GM21723 (cell line): ENCODE results near the gene DYNC1LI1.
A peak's percentile ranks its signal among the peaks of the same experiment; 100 is the strongest.

Experiments used
- ATAC-seq: cut with Tn5 transposase; IDR thresholded peaks from one replicate; pipeline ENCODE4 v1.9.1; 2021; ENCODE audit warnings: mild to moderate bottlenecking, moderate library complexity; ENCODE audit not compliant: unreplicated experiment

The DYNC1LI1 gene

DNA sequence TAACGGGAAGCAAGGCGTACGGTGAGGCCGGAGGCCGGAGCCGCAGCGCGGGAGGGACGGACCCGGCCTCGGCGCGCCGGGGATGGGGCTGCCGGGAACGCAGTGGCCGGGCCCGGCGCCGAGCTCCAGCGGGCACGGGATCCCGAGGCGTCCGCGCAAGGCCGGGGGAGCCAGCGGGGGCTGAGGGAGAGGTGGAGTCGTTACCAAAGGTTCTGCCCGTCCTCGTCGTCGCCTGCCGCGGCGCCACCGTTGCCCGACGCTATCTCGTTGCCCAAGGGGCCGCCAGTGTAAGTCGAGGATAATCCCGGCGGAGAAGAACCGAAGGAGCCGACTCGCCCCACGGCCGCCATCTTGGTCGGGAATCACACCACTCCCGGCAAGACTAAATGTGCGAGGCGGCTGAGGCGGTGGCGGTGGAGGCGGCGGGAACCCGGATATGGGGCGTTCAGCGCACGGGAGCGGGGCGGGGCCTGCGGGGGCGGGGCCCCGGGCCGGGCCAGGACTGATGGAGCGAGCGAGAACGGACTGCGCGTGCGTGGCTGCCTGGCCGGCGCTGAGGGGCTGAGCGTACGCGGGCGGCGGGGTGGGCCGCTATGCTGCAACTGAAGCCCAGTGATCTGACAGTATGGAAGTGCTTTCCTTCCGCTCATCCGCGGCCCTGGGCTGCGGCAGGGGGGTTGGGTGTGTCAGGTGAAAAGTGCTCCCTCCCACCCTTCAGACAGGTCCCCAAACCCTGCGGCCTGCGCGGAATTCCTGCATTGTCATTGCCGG, at the start of gene DYNC1LI1:
DYNC1LI1 (minus strand) TSS at position 438 of the 771 bp plus-strand sequence; CDS start at position 350, 88 bp downstream.
- peak; percentile 88 for ATAC-seq

GRCh38 chr3:32619395-32619794, 48.7 kb upstream of the DYNC1LI1 start:
- ATAC-seq = no peak

DNA sequence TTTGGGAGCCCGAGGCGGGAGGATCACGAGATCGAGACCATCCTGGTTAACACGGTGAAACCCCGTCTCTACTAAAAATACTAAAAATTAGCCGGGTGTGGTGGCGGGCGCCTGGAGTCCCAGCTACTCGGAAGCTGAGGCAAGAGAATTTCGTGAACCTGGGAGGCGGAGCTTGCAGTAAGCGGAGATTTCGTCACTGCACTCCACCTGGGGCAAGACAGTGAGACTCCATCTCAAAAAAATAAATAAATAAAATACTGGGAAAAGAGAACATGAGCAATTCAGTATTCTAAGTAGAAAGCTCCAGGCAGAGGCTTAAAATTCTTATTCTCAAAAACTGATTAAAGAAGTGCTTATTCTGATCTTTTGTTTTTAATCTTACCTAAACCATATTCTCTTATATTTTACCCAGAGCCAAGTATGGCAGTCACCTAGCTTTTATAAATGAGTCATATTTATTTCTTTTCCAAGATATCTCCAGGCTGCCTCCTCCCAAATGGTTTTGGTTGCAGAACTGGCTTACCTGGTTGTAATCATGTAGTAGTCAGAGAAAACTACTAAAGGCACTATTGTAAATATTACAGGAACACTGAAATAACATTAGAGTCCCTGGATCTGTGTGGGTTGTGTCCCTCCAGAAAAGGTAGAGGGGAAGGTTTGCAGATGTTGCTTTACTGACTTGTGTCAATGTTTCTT, 45.8 kb upstream of the DYNC1LI1 start:
- ATAC-seq = no peak

GRCh38 chr3:32614956-32615355, 44.3 kb upstream of the DYNC1LI1 start:
- no peak for ATAC-seq

- ATAC-seq = no peak
Measured at GRCh38 chr3:32613183-32613582, 42.5 kb upstream of the DYNC1LI1 start.

GRCh38 chr3:32612547-32612946, 41.9 kb upstream of the DYNC1LI1 start:
- no peak for ATAC-seq

DNA sequence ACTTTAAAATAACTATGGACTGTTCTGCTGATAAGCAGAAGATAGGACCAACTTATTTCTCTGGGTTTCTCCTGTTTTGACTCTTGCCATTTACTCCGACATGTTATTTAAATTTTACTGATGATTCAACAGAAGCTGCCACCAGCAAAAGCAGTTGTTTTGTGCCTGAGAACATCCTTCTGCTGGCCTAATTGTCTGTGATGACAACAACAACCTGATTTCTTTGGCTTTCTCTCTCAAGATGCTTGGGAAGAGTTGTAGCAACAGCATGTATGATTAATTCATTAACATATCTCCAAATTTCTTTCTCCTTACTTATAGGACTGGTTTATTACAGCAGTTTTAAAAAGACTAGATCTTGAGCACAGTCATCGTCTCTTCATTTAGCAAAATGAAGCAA, 36.9 kb upstream of the DYNC1LI1 start:
- no peak for ATAC-seq

DNA sequence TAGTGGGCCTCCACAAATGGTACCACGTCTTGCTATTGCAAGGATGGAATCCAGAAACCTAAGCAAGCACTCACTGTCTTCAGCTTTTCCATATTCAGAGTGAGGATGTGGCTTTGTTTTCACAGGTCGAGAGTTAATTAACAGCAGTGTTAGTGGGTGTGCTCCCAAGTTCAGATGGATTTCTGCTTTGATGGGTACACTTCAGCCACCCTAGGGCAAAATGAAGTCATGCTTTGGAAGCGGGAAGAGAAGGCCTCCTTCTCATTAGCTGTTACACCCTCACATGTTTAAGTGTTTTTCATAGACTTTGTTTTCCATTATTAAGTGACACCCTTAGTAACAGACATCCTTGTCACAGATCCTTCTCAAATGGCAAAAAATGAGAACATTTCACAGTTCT, 36.3 kb upstream of the DYNC1LI1 start:
- ATAC-seq = no peak

DNA sequence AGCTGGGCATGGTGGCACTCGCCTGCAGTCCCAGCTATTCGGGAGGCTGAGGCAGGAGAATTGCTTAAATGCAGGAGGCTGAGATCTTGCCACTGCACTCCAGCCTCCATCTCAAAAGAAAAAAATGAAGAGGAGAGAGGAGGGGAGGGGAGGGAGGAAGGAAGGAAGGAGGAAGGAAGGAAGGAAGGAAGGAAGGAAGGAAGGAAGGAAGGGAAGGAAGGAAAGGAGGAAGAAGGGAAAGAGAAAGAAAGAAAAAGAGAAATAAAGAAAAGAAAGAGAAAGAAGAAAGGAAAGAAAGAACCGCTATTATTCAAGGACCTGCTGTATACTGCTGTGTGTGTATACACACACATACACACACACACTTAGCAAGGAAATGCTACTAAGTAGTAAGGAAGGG, 35.6 kb upstream of the DYNC1LI1 start:
- no peak for ATAC-seq

GRCh38 chr3:32603064-32603463, 32.4 kb upstream of the DYNC1LI1 start:
- no peak for ATAC-seq

DNA sequence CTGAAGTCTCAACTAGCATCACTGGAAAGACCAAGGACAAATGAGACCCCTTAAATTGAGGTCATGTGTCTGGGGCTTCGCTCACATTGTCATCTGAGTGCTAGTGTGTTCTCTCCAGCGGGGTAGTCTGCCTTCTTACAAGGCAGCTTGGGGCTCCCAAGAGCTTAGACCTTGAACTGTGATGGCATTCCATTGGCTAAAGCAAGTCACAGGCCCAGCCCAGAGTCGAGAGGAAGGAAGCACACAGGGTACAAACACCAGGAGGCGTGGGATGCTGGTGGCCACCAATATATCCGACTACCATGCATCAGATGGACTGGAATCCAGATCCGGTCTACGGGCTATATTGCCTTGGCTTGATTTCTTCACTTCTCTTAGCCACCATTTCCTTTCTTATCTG, 31.5 kb upstream of the DYNC1LI1 start:
- ATAC-seq = no peak

- no peak for ATAC-seq
Measured at GRCh38 chr3:32601722-32602121, 31.1 kb upstream of the DYNC1LI1 start.

GRCh38 chr3:32597656-32598055, 27.0 kb upstream of the DYNC1LI1 start:
- no peak for ATAC-seq

DNA sequence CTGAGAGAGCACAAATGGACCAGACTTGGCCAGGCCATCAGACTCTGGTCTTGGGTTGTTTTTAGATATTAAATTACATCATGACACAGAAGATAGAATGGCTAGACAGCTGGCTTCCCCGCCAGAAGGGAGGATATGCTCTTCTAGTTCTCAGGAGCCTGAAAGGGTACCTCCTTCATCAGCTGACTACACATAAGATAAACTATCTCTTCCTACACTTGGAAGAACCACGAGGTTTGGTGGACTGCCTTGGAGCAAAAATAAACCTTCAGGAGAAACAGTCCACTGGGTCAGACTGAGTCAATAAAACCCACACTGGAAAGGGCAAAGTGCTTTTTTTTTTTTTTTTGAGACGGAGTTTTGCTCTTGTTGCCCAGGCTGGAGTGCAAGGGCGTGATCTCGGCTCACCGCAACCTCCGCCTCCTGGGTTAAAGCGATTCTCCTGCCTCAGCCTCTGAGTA, 26.3 kb upstream of the DYNC1LI1 start:
- ATAC-seq = no peak

DNA sequence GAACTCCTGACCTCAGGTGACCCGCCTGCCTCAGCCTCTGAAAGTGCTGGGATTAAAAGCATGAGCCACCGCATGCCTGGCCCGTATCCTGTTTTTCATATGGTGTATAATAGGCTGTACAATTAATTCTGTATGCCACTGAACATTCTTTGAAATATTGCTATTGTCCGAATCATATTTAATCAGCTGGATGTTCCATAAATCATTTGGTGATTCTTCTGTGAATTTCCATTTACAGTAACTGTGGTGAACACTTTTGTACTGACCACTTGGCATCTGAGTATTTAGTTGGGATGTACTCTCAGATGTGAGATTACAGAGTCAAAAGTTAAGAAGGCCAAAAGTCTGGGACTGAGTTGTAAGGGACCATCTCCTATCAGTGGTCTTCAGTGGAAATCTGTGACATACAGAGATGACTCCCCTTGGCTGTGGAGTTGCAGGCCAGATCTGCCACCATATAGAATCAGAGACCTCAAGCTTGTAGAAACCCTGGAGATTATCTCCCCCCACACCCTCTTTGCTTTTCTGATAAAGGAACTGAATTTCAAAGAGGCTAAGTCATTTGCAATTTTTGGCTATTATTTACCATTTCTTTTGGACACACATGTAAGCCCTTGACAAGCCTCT, 25.7 kb upstream of the DYNC1LI1 start:
- ATAC-seq = no peak

DNA sequence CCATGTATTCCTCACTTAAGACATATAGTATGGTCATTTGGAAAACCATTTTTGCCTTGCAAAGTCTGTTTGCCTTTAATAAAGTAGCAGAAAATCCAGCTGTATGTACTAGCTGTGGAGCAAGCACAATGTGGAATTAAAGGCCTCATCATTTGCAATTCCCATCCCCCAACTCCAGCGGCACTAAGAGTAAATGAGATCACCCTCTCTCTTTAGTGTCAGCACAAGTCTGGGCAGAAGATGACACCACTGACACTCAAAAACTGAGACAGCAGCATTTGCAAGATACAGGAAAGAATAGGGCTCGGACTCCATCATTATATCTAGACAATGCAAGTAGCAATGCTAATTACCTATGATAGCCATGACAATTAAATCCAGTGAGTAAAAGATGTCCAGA, 24.7 kb upstream of the DYNC1LI1 start:
- ATAC-seq = no peak

DNA sequence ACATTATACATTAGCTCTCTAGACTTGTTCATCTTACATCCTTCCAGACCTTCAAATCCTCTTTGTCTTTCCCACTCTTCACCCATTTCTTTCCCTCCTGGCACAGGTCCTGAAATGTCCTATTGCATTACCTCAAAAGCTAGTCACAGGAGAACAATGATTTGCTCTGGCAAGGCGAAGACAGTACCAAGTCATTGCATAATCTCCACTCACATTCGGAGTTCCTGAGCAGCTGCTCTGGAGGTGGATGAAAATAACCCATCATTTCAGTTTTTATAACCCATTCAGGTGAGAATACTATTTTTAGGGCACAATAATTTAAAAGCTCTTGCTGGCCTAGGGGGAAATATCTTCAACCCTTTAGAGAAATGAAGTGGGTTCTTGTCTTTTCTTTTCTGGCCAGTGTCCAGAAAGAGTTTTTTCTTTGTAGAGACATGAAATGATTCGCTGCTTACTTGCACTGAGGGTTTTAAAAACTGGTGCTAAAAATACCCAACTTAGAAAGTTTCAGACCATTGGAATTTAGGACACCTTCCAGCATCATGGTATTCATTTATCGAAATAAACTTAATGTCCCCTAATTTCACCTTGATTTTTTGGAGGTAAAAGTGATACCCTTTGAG, 23.4 kb upstream of the DYNC1LI1 start:
- no peak for ATAC-seq

DNA sequence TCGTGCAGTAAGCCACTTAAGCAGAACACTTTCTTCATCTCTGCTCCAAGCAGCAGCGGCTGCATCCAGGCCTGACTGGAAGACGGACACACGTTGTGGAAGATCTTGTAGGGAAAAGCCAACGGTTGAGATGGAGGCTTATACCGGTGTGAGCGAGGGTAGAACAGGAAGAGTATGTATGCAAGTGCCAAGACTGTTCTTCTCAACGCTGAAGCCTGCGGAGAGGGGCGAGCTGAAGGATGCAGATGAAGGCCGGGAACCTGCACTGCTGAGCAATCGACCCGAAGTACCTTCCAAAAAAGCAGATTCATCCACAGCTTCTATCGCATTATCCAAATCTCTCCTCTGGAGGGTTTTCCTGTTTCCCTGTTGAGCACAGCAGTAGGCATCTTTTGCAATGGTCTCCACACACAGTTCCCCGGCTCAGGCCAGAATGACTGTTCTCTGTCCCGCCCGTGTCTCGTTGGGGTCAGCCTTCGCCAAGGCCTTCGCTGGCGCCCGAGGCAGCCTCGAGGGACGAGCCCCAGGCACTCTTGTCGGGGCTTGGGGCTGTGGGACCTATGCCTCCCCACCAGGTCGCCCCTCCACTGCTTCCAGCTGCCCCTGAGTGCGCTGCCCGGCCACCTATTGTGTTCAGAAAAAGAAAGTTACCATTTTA, 22.2 kb upstream of the DYNC1LI1 start:
- no peak for ATAC-seq

DNA sequence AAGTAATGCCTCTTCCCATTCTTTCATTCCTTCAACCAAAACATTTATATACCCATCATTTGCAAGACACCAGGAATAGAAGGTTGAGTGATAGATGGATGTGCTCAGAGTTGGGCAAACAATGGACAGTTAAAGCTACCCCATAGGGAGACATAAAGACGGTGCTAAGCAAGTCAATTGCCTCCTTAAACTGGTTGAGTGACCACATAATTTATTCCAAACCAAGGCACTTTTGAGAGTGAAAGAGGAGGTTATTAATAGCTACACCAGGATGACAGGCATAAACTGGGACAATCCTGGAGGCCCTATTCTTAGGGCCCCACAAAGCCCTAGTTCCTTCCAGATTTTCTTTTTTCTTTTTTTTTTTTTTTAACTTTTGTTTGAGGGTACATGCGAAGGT, 21.4 kb upstream of the DYNC1LI1 start:
- ATAC-seq = no peak

DNA sequence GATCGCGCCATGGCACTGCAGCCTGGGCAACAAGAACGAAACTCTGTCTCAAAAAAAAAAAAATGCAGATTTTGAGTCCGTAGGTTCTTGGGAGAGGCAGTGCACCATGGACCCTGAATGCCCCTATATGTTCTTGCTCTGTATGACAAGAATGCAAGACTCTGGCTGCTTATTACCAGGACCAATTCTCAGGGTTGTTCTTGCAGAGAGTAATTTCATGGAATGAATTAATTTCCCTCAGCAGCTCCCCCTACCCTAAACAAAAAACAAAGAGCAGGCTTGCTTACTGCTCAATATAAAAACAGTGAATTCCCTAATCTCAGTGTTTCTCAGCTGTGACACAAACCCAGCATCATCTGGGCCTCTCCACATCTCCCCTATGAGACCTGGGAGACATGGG, 20.5 kb upstream of the DYNC1LI1 start:
- no peak for ATAC-seq

DNA sequence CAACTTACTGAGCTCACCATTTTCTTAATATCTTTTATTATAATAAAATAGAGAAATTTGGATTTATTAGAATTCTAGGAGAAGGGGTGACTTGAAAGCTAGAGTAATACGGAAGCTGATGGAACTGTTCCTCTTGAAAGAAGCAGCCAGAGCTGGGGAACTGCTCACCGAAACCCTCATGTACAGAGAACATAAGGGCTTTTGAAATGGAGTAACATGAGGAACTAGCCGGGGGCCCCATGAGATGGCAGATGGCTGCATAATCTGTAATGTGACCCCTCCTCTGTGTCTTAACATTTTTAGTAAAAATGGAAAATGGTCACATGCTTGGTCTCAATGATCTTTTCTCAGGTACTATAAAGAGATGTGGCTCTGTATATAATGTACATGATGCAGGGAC, 15.7 kb upstream of the DYNC1LI1 start:
- ATAC-seq = no peak
